ENCODE results near the gene GPRC5C.
"Not testable (repeated sequence)": the region's sequence is repeated elsewhere in the genome, so short reads cannot be mapped to it uniquely, and the experiment has no call there.

Gene GPRC5C

GRCh38 chr17:74431568-74432423 is at the start of gene GPRC5C:
Gene GPRC5C (plus strand): TSS chr17:74432088. CDS start chr17:74439777, 7,689 bp downstream.
- peak; percentile 34 to 39 for DNase-seq (ENCODE audit: low read depth in 2 of 2)

DNA sequence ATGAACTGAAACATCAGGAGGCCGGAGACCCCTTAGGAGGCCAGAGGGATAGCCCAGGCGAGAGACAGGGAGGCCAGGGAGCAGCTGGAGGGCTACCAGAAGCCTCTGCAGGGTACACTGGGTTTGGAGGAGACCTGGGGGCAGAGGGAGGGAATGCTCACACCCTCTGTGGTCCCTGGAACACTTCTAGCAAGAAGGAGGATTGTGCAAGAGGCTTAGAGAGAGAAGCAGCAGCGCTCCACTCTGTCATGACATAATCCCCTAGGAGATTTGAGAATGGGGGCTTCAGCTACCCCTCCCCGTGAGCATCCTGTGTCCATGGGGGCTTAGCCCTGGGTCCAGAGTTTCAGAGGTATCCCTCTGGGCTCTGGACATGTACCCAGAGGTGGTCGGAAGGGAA is 48.7 kb upstream of the GPRC5C start:
- no peak for DNase-seq (ENCODE audit: low read depth in 2 of 2)

DNA sequence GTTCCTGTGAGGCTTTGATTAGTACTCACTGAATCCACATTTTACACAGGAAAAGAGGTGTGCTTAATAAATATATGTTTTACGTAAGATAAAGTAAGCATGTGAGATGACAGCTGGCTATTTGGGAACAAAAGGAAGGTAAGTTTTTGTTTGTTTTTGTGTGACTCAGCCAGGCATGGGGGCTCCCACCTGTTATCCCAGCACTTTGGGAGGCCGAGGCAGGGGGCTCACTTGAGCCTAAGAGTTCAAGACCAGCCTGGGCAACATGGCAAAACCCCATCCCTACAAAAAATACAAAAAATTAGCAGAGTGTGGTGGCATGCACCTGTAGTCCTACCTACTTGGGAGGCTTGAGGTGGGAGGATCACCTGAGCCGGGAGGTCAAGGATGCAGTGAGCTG is 46.7 kb upstream of the GPRC5C start:
- no peak for DNase-seq (ENCODE audit: low read depth in 2 of 2)

- no peak for DNase-seq (ENCODE audit: low read depth in 2 of 2)
Observed at GRCh38 chr17:74386386-74386785, 45.5 kb upstream of the GPRC5C start.

- no peak for DNase-seq (ENCODE audit: low read depth in 2 of 2)
Observed at GRCh38 chr17:74387365-74388218, 44.3 kb upstream of the GPRC5C start.

- no peak for DNase-seq (ENCODE audit: low read depth in 2 of 2)
Observed at GRCh38 chr17:74389084-74389753, 42.7 kb upstream of the GPRC5C start.

DNA sequence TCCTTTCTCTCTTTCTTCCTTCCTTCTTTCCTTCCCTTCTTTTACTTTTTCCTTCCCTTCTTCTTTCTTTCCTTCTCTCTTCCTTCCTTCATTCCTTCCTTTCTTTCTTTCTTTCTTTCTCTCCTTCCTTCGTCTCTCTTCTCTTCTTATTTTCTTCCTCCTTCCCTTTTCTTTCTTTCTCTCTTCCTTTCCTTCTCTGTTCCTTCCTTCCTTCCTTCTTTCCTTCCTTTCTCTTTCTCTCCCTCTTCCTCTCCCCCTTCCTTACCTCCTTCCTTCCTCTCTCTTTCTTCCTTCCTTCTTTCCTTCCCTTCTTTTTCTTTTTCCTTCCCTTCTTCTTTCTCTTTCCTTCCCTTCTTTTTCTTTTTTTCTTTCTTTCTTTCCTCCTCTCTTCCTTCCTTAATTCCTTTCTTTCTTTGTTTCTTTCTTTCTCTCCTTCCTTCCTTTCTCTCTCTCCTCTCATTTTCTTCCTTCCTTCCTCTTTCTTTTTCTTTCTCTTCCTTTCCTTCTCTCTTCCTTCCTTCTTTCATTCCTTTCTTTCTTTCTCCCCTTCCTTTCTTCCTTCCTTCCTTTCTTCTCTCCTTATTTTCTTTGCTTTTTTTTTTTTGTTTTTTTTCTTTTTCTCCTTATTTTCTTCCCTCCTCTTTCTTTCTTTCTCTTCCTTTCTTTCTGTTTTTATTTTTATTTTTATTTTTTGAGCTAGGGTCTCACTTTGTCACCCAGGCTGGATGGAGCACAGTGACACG is 41.8 kb upstream of the GPRC5C start:
- DNase-seq (ENCODE audit: low read depth in 2 of 2), result no peak

DNA sequence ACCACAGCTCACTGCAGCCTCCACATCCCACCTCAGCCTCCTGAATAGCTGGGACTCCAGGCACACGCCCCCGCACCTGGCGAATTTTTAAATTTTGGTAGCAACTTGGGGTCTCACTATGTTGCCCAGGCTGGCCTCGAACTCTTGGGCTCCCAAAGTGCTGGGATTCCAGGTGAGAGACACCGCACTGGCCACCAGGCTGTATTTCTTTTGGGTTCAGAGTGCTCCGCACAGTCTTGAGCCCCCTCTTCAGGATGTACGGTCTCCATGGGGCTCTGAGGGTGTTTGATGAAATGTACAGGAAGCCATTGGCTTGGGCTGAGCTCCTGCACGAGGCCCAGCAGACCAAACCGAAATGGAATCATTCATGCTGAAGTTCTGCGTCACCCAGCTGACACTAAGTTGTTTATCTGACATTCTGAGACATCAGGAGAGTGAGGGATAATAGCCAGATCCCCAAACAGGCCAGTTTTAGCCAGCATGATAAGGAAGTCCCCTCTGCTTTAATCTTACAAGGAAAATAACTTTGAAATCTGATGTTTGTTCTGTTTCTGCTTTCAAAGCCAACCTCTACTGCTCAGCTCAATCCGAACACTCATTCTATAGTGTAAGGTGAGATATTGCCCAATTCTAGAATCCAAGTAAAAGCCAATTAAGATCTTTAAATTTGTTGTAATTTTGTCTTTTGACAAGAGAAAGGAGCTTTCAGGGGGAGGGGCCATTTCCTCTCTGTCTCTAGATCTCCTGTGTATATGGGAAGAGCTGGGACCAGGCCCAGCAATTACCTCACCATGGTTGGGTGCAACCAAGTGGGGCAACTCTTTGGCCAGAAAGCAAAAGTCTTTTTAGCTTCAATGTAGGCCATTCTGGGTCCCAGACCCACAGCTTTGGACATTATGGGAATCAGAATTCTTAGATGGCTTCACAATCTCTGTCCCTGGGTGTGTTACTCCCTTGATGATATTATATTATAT is 40.9 kb upstream of the GPRC5C start:
- DNase-seq (ENCODE audit: low read depth in 2 of 2), result no peak

GRCh38 chr17:74391771-74392170 is 40.1 kb upstream of the GPRC5C start:
- DNase-seq (ENCODE audit: low read depth in 2 of 2), result no peak

DNA sequence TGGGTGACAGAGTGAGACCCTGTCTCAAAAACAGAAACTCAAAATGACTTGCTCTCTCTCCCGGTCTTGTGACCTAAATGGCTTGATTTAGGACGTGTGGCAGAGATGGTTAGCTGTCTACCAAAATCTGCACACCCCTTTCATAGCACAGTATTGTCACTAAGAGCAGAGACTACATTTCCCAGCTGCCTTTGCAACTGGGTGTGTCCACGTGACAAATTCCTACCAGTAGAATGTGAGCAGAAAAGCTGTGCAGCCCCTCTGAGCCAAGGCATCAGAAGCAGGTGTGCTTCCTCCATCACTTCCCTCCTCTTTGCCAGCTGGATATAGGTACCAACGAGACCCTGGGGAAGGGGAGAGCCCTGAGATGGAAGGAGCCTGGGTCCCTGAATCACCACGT is 39.0 kb upstream of the GPRC5C start:
- no peak for DNase-seq (ENCODE audit: low read depth in 2 of 2)

DNA sequence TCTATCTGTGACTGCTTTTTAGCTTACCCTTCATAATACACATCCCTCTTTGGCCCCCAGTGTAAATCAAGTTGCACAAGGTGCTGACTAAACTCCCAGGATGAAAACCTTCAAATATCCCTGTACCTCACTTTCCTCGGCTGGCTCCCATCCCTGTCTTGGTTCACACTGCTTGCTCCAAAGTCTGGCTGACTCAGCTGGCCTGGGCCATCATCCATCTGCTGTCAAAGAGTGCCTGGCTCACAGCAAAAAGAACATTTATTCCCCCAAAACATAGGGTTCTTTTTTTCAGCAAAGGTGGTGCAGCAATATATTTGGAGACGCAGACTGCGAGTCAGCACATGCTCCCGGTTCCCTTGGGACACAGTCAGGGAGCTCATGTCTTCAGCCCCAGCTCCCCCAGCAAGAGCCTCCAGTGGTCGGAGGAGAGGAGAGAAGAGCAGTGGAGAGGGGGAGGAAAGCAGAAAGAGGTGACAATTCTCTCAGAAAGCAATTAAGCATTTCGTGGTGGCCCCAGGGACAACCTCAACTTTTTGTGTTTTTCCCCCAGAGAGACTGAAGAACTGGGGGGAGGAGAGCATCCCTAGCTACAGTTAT is 38.4 kb upstream of the GPRC5C start:
- no peak for DNase-seq (ENCODE audit: low read depth in 2 of 2)

DNA sequence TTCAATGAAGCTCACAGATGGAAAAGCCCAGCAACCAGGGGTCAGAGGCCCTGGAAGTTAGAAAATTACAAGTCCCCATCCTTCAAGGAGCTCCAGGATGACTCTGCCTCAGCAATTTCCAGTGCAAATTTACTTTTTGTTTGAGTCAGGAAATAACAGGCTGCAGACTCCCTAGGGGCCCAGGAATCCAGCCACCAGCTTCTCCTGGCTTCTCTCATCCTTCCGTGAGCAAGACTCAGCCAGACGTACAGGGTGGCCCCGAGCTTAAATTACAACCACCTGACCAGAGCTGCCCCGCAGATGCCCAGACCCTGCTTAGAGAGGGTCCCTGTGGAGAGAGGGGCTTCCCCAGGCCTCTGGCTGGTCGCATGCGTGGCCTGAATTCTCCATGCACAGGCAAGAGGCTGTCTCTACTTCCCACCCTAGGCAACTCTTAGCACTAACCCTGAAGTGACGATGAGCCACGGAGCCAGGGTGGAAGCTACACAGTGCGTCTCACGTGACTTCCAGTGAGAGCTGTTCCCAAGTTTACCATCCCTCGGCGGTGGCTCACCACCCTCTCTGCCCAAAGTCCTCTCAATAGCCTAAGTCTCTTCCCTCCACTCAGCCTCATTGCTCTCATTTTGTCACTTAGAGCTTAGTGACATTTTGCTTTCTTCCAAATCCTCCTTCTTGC is 37.5 kb upstream of the GPRC5C start:
- DNase-seq (ENCODE audit: low read depth in 2 of 2), result no peak

GRCh38 chr17:74394977-74395376 is 36.9 kb upstream of the GPRC5C start:
- no peak for DNase-seq (ENCODE audit: low read depth in 2 of 2)

DNA sequence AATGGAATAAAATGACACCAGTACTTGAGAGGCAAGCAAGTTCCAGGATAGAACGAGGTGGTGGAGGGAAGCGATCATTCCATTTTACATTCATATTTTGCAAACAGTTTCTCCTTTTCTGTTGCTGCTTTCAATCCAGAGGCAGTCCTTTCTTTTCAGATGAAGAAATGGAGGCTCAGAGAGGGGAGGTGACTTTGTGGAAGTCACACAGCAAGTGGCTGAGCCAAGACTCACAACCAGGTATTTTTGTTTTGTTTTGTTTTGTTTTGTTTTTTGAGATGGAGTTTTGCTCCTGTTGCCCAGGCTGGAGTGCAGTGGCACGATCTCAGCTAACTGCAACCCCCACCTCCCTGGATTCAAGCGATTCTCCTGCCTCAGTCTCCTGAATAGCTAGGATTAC is 35.3 kb upstream of the GPRC5C start:
- DNase-seq (ENCODE audit: low read depth in 2 of 2), result no peak

DNA sequence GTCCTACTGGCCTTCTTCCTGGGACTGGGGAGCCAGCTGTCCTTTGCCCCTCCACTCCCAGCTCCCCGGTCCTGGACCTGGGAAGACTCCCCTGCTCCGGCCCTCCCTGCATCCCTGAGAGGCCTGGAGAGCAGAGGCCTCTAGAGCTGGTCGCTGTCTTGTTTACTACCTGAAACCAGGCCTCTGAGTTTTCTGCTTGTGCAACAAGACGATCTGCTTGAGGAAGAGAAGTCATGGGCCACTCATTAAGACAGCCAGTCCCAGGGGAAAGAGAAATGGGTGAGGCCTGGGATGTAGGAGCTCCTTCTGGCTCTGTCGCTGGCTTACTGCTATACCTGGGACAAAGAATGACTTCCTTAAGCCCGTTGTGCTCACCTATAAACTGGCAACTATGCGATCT is 29.8 kb upstream of the GPRC5C start:
- no peak for DNase-seq (ENCODE audit: low read depth in 2 of 2)

DNA sequence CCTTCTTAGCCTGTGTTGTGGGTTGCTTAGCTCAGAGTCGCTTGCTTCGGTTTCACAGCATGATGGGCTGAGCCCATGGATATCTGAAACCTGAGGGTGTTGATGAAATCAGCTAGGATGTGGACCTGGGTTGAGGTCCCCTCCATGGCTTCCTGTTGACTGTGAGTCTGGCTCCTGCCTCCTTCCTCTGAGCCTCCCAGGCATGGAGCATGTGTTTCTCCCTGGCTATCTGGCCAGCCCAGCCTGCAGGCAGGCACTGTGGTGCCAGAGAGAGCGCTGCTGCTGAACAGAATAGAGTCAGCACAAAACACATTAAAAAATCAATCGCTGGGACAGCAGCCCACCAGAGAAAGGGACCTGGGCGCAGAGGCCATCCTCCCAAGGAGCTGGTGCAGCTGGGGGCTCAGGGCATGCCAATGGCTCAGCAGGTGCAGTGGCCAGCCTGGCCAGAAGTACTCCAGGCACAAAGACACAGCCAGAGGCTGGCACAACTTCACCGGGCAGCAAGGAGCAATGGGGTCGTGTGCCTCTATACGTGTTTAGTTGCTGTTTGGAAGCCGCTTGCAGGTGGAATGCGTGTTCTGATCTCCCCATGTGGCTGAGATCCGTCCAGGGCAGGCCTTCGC is 28.3 kb upstream of the GPRC5C start:
- no peak for DNase-seq (ENCODE audit: low read depth in 2 of 2)

DNA sequence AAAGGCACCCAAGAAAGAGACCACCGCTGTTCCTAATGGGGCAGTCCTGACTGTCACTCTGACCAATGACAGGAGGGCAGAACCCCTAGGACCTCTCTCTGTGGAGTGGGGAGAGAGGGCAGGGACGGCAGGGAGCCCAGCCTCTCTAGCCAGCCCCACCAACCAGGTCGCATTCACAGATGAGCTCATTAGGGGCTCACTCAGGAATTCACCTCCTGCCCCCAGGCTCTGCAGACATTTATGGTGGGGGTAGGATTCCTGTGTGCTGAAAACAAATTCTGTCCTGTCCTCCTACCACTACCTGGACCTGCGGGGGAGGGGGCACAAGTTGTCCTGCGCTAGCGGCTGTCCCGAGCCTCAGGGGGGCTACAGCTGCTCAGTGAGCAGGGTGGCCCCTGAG is 27.7 kb upstream of the GPRC5C start:
- no peak for DNase-seq (ENCODE audit: low read depth in 2 of 2)

DNA sequence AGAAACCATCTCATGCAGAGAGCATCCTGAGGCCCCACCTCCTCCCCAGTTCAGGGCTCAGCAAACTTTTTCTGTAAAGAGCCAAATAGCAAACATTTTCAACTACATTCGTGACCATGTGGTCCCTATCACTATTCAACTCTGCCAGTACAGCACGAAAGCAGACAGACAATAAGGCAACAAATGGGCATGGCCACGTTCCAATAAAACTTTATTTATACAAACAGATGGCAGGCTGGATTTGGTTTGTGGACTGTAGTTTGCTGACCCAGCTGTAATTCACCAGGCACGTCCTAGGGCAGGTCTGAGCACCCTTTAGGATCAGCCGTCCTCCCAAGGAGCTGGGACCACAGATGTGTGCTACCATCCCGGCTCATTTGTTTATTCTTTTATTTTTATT is 27.1 kb upstream of the GPRC5C start:
- no peak for DNase-seq (ENCODE audit: low read depth in 2 of 2)

DNA sequence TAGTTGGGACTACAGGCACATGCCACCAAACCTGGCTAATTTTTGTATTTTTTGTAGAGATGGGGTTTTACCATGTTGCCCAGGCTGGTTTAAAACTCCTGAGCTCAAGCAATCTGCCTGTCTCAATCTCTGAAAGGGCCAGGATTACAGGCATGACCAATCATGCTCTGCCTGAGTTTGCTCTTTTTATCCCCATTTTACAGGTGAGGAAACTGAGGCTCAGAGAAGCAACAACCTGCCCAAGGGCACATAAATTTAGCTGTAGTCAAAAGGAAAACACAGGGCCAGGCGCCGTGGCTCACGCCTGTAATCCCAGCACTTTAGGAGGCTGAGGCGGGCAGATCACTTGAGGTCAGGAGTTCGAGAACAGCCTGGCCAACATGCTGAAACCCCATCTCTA is 26.6 kb upstream of the GPRC5C start:
- not testable (repeated sequence) for DNase-seq (ENCODE audit: low read depth in 2 of 2)
